GM19324 (cell line): Measurements from ENCODE around the gene SREBF2.

Source experiments
- ATAC-seq: cut with Tn5 transposase; IDR thresholded peaks from one replicate; pipeline ENCODE4 v1.9.1; 2021; ENCODE audit warnings: mild to moderate bottlenecking, moderate library complexity; ENCODE audit not compliant: unreplicated experiment, low FRiP score

Gene SREBF2

DNA sequence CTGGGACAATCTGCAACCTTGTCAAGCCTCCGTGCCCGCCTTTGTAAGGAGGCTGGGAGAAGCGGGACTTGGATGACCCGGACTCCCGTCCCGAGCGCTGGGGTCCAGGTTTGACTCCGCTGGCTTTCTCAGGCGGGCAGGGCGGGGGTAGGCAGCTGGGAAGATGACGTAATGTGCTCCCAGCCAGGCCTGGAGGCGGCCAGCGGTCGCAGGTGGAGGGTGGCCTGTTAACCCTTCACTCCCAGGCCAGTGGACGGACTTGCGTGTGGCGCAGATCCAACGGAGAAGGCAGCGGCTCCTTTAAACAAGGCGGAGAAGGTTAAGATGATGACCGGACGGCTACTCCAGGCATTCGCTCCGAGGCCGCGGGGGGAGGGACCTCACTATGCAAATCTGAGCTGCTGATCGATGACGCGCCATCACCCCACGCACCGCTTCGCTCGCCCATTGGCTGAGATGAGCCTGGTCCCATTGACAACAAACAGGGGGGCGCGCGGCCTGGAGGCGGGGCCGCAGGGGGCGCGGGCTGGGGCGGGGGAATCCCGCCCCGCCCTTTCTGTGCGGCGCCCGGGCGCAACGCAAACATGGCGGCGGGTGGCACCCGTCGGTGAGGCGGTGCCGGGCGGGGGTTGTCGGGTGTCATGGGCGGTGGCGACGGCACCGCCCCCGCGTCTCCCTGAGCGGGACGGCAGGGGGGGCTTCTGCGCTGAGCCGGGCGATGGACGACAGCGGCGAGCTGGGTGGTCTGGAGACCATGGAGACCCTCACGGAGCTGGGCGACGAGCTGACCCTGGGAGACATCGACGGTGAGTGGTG, at the start of gene SREBF2:
TSS of gene SREBF2 (plus strand) at position 553 of the 816 bp plus-strand sequence. CDS start at position 719, 166 bp downstream.
- peak; percentile 88 for ATAC-seq

DNA sequence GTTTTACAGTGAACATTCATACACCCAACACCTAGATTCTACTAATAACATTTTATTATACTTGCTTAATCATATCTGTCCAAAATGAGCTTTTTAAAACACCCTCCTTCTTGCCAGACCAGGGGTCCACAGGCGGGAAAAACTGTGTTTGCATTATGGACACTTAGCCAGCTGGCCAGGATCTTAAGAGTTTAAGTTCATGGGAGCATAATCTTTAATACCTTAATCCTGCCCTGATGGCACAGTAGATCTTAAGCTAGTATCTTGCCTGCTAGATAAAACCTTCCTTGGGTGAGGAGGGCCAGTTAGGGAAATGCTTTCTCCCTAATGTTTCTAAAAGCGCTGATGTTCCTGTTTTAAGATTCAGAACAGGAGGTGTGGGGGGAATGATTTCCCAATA, 45.6 kb upstream of the SREBF2 start:
- ATAC-seq, result no peak

DNA sequence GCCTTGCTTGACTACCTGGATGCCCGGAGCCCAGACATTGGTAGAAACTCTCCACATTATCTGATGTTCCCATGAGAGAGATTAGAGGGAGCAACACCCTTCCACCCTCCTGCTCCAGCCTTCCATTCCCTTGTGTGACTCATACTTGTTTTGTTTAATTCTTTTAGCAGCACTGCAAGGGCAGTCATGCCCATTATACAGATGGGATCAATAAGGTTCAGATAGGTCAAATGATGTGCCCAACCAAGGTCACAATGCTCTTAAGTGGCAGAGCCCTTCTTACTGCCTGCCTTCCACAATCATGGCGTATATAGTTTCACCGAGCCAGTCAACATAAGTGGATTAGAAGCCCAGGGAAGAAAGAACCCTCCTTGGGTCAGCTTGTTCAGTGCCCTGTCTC, 39.0 kb upstream of the SREBF2 start:
- ATAC-seq, result no peak

DNA sequence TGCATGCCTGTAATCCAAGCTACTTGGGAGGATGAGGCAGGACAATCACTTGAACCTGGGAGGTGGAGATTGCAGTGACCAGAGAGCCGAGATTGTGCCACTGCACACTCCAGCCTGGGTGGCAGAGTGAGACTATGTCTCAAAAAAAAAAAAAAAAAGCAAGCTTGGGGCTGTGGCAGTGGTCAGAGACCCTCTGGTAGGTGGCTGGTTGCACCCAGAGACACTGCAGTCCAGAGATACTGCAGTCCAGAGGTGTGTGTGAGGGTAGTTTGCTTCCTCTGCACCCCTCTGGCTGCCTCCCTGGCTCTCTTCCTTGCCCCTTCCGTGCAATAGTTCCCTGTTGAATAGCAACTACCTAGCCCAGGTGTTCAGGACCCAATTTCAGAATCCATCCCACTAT, 34.2 kb upstream of the SREBF2 start:
- no peak for ATAC-seq

DNA sequence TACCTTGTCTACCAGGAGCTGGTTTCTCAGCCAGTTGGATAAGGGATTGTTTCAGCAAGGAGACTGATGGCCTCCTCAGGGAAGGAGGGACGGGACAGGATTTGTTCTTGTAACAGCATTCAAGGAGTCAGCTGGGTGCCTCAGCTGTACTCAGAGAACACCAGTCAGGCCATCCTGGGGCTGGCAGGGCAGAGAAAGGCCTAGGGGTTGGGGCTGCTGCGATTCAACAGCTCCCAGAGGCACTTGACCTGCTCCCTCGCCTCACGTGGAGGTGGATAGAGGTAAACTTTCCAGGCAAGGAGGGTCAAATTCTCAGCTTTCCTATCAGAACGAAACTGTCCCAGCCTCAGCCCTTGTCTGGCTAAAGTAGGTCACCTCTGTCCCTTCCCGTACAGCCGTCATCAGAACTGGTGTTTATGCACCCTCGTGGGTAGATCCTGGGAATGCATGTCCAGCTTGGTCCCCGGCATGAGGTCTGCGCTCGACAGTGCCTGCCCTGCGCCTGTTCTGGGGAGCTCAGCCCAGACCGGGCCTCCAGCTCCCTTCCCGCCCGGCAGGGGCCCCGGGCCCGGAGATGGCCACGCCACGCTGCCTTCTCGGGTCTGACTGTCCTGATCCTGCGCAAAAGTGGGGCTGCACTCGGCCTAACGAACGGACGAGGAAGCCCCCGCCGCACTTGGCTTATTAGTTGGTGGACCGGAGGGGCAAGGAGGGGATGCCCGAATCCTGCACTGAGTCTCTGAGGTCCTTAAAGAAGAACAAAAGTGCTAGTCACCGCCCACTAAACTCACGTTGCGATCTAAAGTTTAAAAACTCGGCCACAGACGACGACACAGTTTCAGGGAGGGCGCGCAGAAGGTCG, 33.2 kb upstream of the SREBF2 start:
- ATAC-seq, result peak; percentile 36

DNA sequence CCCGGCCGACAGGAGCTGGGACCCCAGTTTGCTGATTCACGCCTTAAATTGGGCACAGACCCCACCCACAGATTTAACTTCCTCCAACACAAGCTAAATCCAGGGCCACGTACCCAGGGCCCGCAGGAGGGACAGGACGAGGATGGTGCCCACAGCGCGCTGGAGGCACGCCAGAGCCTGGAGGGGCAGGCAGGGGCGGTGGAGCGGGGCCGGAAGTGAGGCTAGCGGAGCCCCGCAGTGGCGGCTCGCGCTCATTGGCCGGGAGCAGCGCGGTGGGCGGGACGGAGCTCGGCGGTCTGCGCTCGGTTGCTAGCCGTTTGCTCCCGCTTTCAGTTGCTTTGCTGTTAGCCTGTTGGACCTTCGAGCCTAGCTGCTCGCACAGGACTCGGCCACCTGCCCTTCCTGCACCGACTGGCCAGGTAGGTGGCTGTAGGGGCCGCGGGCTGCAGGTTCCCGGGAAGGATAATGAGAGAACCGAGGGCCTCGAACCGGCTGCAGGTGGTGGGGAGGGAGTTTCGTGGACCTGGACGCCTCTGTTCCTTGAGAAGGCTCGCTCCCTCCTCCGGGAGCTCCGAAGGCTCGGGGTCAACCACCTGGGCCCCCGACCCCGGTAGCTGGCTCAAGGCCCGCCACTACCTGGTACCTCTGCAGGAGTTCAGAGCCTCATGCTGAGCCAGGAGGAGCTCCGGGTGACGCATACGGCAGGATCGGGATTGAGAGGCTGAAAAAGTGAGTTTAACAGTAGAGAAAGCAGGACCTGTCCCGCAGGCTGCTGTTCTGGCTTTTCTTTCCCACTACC, 32.4 kb upstream of the SREBF2 start, which contains the start of gene CCDC134:
TSS of gene CCDC134 (plus strand) at position 332 of the 799 bp plus-strand sequence. CDS start 8,212 bp downstream, outside the sequence.
- ATAC-seq, result peak; percentile 86

DNA sequence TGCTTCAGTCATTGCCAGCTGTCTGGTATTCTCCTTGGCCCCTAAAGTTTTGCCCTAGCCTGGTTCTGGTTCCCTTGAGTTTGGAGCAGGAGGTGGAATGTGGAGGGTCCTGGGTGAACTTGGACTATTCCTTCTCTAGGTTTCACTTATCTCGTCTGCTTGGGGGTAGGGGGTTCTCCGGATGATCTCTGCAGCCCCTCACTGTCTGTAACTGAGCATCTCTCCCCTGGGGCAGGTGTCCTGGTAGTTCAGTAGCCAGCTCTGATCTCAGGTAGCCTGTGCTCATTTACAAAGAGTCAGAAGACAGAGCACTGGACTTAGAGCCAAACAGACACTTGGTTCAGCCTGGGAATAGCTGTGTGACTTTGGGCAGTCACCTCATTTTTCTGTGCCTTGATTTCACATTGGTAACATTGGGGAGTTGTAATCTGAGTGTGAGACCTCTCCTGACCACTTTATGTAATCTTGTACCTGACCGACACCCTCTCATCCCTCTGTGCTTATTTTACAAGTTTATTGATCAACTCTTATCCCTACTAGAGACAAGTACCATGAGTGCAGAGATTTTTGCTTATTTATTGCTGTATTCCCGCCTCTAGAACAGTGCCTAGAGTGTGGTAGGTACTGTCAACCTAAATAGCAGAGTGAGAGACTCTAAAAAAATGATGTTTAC, 31.6 kb upstream of the SREBF2 start:
- no peak for ATAC-seq

DNA sequence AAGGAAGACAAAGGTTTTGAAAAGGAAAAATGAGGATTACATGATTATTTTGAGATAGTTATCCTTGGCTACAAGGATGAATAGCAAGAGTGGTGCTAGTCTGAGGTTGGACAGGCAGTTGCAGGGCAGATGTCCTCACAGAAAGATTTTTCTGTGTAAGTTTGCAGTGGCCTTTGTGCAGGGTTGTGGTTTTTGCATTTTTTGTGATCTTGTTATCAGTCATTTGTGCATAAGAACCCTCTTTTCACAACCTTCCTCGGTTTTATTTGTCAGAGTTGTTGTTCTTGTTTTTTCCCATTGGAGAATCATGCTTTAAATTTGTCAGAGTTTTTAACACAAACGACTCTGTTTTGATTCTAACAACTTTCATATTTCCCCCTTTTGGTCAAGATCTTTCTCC, 31.0 kb upstream of the SREBF2 start:
- ATAC-seq, result no peak

DNA sequence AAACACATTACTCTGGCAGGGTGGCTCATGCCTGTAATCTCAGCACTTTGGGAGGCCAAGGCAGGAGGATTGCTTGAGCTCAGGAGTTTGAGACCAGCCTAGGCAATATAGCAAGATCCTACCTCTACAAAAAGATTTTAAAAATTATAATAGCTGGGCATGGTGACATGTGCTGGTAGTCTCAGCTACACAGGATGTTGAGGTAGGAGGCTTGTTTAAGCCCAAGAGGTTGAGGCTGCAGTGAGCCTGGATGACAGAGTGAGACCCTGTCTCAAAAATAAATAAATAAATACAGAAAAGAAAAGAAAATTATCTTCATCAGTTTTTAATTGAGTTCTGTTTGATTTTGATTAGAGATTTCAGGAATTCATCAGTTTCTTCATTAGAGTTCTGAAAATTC, 27.3 kb upstream of the SREBF2 start:
- ATAC-seq, result no peak

DNA sequence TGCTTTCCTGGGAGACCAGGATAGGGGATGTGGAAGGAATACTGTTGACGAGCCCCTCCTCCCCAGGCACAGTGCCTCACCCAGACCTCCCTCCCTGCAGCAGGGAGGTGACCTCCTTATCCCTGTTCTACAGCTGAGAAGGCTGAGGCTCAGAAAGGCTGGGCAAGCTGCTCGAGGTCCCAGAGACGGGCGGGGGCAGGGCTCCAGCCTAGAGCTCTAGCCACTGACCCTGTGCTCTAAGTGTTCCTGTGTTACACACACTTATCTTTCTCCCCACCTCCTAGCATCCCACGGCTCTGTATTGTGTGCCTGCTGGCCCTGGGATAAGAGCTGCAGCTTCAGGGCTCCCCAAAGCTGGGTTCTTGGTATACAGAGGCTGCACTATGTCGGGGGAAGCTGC, 24.5 kb upstream of the SREBF2 start:
- ATAC-seq, result no peak

DNA sequence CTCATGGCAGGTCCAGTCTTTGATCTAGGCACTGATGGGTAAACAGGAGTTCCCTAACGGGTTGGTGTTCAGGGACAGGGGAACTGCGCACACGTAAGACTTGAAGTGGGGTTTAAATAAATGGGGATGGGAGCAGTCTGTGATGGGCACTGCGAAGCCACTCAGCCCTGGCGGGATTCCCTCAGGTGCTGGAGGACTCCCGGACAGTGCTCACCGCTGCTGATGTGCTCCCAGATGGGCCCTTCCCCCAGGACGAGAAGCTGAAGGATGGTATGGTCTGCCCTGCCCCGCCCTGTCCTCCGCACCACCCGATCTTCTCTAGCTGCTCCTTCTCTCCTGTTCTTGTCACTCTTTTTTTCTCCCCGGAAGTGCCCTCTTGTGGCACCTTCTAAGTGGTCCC, 22.9 kb upstream of the SREBF2 start:
- no peak for ATAC-seq

DNA sequence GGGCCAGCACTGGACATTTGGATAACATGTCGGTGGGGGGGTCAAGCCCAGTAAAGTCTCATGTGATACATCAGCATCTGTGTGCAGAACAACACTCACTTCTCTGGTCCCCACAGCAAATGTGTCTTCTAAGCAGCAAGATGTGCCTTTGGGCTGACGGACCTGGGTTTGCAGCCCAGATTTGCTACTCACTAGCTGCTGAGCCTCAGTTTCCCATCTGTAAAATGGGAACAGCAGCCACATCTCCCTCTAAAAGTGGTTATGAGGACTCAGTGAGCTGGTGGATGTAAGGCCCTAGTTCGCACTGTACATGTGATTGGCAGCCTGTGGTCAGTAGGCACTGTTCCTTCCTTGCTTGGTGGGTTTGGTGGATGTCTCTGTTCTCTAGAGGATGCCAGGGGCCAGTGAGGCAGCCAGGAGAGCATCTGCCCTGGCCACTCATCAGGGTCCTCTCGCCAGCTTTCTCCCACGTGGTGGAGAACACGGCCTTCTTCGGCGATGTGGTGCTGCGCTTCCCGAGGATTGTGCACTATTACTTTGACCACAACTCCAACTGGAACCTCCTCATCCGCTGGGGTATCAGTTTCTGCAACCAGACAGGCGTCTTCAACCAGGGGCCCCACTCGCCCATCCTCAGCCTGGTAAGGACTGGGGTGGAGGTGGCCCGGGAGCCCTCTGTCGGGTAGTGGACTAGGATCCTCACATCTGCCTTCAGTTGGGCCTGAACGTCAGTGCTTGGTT, 19.9 kb upstream of the SREBF2 start:
- ATAC-seq, result no peak

DNA sequence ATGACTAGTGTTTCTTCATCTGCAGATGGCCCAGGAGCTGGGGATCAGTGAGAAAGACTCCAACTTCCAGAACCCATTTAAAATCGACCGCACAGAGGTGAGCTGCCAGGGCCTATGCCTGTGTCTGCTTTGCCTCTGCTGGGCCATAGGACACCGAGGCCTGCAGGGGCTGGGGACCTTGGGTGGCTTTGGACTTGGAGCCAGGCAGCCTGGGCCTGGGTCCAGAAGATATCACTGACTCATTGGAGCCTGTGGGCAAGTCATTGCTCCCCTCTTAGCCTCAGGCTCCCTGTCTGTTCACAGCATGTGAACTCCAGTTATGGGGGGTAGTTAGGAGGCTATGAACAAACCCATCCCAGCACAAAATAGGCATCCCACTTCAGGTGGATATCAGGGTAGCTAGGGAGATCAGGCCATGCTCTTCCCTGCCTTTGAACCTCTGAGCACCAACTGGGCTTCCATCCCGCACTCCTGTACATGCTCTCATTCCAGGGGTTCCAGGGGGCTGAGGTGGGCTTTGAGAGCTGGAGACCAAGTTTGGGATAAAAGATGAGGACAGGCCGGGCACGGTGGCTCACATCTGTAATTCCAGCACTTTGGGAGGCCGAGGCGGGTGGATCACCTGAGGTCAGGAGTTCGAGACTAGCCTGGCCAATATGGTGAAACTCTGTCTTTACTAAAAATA, 19.0 kb upstream of the SREBF2 start:
- ATAC-seq, result no peak

DNA sequence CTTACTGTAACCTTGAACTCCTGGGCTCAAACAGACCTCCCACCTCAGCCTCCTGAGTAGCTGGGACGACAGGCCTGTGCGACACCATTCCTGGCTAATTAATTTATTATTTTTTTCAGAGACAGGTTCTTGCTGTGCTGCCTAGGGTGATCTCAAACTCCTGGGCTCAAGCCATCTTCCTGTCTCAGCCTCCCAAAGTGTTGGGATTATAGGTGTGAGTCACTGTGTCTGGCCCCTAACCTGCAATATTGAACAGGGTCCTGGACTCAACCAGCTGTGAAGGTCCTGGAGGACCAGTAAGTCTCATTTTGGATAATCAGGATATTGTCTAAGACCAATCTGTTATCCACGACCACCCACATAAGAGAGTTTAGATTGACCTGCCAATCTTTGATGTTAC, 17.2 kb upstream of the SREBF2 start:
- ATAC-seq, result no peak

DNA sequence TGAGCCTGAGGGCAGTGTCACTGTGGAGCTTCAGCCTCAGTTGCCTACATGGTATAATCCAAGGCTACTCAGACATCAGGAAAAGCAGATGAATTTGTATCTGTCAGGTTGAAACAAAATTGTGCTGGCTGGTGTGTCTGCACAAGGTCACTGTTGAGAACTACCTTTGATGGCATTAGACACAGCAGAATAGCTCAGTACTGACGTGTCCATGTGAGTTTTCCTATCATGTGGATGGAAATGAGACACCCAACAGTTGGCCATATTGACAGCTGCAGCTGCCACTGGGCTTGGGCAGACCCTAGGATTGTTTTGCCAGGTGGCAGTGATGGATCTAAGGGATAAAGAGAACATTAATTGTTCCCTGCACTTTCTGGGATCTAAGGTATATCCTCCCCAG, 16.7 kb upstream of the SREBF2 start:
- ATAC-seq, result no peak

DNA sequence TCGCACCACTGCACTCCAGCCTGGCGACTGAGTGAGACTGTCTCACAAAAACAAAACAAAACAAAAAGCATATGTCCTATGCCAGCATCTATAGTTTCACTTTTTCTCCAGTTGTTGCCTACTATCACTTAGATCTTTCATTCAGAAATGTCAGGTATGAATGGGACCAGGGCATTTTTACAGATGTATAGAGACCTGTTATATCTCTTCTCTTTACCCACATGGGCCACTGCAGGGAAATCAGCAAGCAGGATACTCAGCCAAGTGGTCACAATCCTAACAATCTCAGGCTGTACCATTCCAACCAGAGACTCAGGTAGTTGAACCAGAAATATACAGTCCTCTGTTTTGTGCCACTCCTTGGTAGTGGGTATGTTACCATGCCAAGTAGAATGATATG, 16.0 kb upstream of the SREBF2 start:
- ATAC-seq, result no peak

DNA sequence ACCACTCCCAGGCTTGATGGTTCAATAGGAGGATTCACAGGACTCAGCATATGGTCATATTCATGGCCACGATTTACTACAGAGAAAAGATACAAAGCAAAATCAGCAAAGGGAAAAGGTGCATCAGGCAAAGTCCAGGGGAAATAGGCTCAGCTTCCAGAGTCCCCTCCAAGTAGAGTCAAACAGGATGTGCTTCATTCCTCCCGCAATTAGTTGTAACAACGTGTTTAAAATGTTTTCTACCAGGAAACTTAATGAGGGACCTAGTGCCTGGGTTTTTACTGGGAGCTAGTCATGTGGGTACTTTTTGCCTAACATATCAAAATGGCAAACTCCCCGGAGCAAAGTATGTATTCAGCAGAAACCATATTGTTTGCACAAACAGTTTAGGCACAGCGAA, 14.9 kb upstream of the SREBF2 start:
- ATAC-seq, result no peak

DNA sequence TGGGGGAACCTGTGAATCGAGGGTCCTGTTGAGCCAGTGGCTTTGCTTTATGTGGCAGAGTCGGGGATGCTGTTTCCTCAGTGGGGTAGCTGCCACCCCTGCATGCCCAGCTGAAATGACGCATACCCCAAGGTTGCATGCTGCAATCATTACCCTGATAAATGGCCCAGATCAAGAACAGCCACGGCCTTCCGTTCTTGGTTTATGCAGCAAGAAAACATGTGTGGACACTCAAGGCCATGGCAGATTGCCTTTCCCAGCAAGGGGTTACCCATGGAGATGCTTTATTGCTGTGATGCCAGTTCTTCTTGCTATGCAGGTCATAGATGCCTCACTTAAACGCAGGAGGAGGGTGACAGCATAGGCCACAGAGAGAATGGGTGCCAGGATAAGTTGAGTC, 14.3 kb upstream of the SREBF2 start:
- ATAC-seq, result no peak

DNA sequence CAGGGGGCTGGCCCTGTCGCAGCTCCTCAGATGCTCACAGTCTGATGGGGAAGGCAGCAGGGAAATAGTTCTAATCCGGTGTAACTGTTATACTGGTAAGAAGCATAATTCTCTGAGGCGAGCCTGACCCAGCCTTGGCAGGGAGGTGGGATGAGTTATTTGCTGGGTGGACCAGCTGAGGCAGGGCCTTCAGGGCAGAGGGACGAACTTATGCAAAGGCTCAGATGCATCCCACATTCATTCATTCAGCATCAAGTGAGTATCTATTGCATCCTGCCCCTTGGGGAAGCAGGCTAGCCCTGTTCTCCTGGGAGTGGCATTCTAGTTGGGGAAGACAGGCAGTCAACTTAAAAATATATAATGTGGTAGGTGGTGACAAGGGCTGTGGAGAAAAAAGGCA, 13.6 kb upstream of the SREBF2 start:
- no peak for ATAC-seq
